ENCODE measurements around the gene GIPC3. TPM values are rescaled to one million over a fixed set of nuclear protein-coding genes. Genes with fewer than 3 reads are reported as not detected.
A peak's percentile ranks its signal among the peaks of the same experiment; 100 is the strongest.

GIPC3 gene
- total RNA-seq, 2 donors from 2014 or later, result 0.93 to 1.5 TPM

- Mint-ChIP-seq H3K4me3 (no peak overlapping the region), H3K27me3 (ENCODE audit: insufficient read depth) (no peaks in the 10 kb centered on the region), H3K27ac (no peak overlapping the region), H3K4me1 (no peaks in the 10 kb centered on the region), H3K9me3 (no peaks in the 10 kb centered on the region), H3K36me3 (ENCODE audit: low read depth) (peaks cover 33% of the 10 kb centered on the region)
- Histone ChIP-seq H3K36me3 (ENCODE audit: control insufficient read depth, insufficient read depth, low read length) (peaks cover 13% of the 10 kb centered on the region), H3K4me3 (ENCODE audit: low read length) (no peak overlapping the region), H3K27ac (ENCODE audit: low read depth, low read length) (no peak overlapping the region), H3K4me1 (ENCODE audit: control insufficient read depth, insufficient read depth, low read length) (no peaks in the 10 kb centered on the region), H3K27me3 (ENCODE audit: control insufficient read depth, insufficient read depth, low read length, poor library complexity, severe bottlenecking) (no peaks in the 10 kb centered on the region), H3K9me3 (ENCODE audit: control insufficient read depth, low read length) (no peaks in the 10 kb centered on the region), H3K9ac (ENCODE audit: extremely low read depth, low read length, poor library complexity, severe bottlenecking) (no peak overlapping the region)
- no peak for TF ChIP-seq CTCF (conservative IDR thresholded peaks at IDR 0.05)
- 94 to 96% methylated on average over 17 to 20 of the region's 20 CpGs for WGBS, 2 experiments (ENCODE audit: insufficient coverage in 1 of 2, insufficient read length in 1 of 2)
- DNase-seq, result no peak
Measured at GRCh38 chr19:3636962-3637361, 51.7 kb downstream of the GIPC3 start.

- Mint-ChIP-seq H3K4me3 (no peak overlapping the region), H3K27ac (no peak overlapping the region), H3K4me1 (no peaks in the 10 kb centered on the region), H3K9me3 (no peaks in the 10 kb centered on the region), H3K36me3 (ENCODE audit: low read depth) (peaks cover 33% of the 10 kb centered on the region), H3K27me3 (ENCODE audit: insufficient read depth) (no peaks in the 10 kb centered on the region)
- Histone ChIP-seq H3K9ac (ENCODE audit: extremely low read depth, low read length, poor library complexity, severe bottlenecking) (no peak overlapping the region), H3K4me1 (ENCODE audit: control insufficient read depth, insufficient read depth, low read length) (no peaks in the 10 kb centered on the region), H3K4me3 (ENCODE audit: low read length) (no peak overlapping the region), H3K27me3 (ENCODE audit: control insufficient read depth, insufficient read depth, low read length, poor library complexity, severe bottlenecking) (no peaks in the 10 kb centered on the region), H3K27ac (ENCODE audit: low read depth, low read length) (no peak overlapping the region), H3K36me3 (ENCODE audit: control insufficient read depth, insufficient read depth, low read length) (peaks cover 13% of the 10 kb centered on the region), H3K9me3 (ENCODE audit: control insufficient read depth, low read length) (no peaks in the 10 kb centered on the region)
- no peak for TF ChIP-seq CTCF (conservative IDR thresholded peaks at IDR 0.05)
- 94 to 96% methylated on average over 14 to 23 of the region's 23 CpGs for WGBS, 2 experiments (ENCODE audit: insufficient coverage in 1 of 2, insufficient read length in 1 of 2)
- no peak for DNase-seq
Measured at GRCh38 chr19:3637621-3638020, 52.3 kb downstream of the GIPC3 start.

GRCh38 chr19:3638208-3639193 is 53.2 kb downstream of the GIPC3 start:
- no peak for TF ChIP-seq CTCF (conservative IDR thresholded peaks at IDR 0.05)
- H3K4me1 ChIP-seq (ENCODE audit: control insufficient read depth, insufficient read depth, low read length), result no peaks in the 10 kb centered on the region
- no peaks in the 10 kb centered on the region for H3K9me3 Mint-ChIP-seq

More at GRCh38 chr19:3638208-3639193, 53.2 kb downstream of the GIPC3 start:
- Histone ChIP-seq H3K9me3 (ENCODE audit: control insufficient read depth, low read length) (no peaks in the 10 kb centered on the region), H3K27me3 (ENCODE audit: control insufficient read depth, insufficient read depth, low read length, poor library complexity, severe bottlenecking) (no peaks in the 10 kb centered on the region), H3K27ac (ENCODE audit: low read depth, low read length) (no peak overlapping the region), H3K4me3 (ENCODE audit: low read length) (no peak overlapping the region), H3K36me3 (ENCODE audit: control insufficient read depth, insufficient read depth, low read length) (peaks cover 13% of the 10 kb centered on the region), H3K9ac (ENCODE audit: extremely low read depth, low read length, poor library complexity, severe bottlenecking) (no peak overlapping the region)
- Mint-ChIP-seq H3K4me3 (no peak overlapping the region), H3K27me3 (ENCODE audit: insufficient read depth) (no peaks in the 10 kb centered on the region), H3K36me3 (ENCODE audit: low read depth) (peaks cover 37% of the 10 kb centered on the region), H3K4me1 (no peaks in the 10 kb centered on the region), H3K27ac (peak overlapping the region; percentile 24)
- DNase-seq, result no peak
- WGBS, 2 experiments (ENCODE audit: insufficient coverage in 1 of 2, insufficient read length in 1 of 2), result 95 to 96% methylated on average over 33 to 55 of the region's 55 CpGs

Measured in endodermal cell (in vitro differentiated cells).